Coronary artery (tissue), 2 donors: ENCODE measurements around the gene CNN2.

Source experiments
- DNase-seq: peaks from one replicate; pipeline ENCODE4 v3.0.0-alpha.2; 2017; ENCODE audit warnings: low spot score
- H3K27ac ChIP-seq, 2 donors: fragments of 200-600 bp; sonication (generic); one replicate each; pipeline ENCODE4 v1.5.1; 2016 to 2019
- H3K4me3 ChIP-seq: fragments of 200-600 bp; sonication (generic); 2 replicates; pipeline ENCODE4 v1.5.1; 2016; ENCODE audit warnings: mild to moderate bottlenecking, moderate library complexity
- TF ChIP-seq, protein P1 (sequence below): fragments of 200-600 bp; sonication (generic); IDR thresholded peaks from one replicate; pipeline ENCODE4 v1.5.1; 2019; ENCODE audit warnings: antibody characterized with exemption

Gene CNN2

DNA sequence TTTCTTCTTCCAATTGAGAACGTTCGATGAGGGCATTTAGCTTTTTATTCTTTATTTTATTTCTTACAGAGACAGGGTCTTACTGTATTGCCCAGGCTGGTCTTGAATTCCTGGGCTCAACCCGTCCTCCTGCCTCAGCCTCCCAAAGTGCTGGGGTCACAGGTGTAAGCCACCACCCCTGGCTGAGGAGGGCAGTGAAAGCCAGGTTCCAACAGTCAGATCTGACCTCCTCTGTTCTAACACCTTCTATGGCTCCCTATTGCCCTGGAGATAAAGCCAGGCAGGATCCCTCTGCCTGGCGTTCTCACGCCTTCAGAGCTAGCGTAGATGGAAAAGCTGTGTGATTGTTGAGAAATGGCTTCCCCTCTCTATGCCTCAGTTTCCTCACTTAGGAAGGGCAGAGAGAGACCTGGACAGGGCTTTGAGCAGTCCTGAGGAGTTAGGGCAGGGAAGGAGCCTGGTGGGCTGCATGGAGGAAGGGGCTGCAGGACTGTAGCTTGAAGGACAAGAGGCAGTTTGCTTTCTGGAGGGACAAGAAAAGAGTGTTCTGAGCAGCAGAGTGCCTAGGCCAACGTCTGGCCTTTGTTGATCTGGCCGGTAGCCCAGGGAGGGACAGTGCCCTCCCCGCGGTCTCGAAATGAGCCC lies 46.1 kb downstream of the CNN2 start:
- Histone ChIP-seq H3K27ac (no peak overlapping the region), H3K4me3 (no peak overlapping the region)
- no peak for DNase-seq
- TF ChIP-seq, protein P1, sequence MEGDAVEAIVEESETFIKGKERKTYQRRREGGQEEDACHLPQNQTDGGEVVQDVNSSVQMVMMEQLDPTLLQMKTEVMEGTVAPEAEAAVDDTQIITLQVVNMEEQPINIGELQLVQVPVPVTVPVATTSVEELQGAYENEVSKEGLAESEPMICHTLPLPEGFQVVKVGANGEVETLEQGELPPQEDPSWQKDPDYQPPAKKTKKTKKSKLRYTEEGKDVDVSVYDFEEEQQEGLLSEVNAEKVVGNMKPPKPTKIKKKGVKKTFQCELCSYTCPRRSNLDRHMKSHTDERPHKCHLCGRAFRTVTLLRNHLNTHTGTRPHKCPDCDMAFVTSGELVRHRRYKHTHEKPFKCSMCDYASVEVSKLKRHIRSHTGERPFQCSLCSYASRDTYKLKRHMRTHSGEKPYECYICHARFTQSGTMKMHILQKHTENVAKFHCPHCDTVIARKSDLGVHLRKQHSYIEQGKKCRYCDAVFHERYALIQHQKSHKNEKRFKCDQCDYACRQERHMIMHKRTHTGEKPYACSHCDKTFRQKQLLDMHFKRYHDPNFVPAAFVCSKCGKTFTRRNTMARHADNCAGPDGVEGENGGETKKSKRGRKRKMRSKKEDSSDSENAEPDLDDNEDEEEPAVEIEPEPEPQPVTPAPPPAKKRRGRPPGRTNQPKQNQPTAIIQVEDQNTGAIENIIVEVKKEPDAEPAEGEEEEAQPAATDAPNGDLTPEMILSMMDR: no peak

GRCh38 chr19:1073063-1073955 lies 46.9 kb downstream of the CNN2 start:
- Histone ChIP-seq H3K27ac (no peak overlapping the region), H3K4me3 (no peak overlapping the region)
- no peak for DNase-seq
- TF ChIP-seq, protein P1: no peak

- Histone ChIP-seq H3K27ac (peak overlapping the region in 1 of 2 donors; percentile 16), H3K4me3 (peak overlapping the region; percentile 45)
- no peak for DNase-seq
- TF ChIP-seq, protein P1: no peak
These were observed 47.6 kb downstream of the CNN2 start for GRCh38 chr19:1073956-1074517.

- TF ChIP-seq, protein P1: no peak
- H3K27ac ChIP-seq: peak overlapping the region in 1 of 2 donors; percentile 16
- no peak for DNase-seq
- peak overlapping the region; percentile 45 for H3K4me3 ChIP-seq
These were observed 48.3 kb downstream of the CNN2 start for GRCh38 chr19:1074544-1075283.

- Histone ChIP-seq H3K4me3 (no peak overlapping the region), H3K27ac (no peak overlapping the region)
- no peak for DNase-seq
- TF ChIP-seq, protein P1: no peak
These were observed 49.6 kb downstream of the CNN2 start for GRCh38 chr19:1076046-1076386.

DNA sequence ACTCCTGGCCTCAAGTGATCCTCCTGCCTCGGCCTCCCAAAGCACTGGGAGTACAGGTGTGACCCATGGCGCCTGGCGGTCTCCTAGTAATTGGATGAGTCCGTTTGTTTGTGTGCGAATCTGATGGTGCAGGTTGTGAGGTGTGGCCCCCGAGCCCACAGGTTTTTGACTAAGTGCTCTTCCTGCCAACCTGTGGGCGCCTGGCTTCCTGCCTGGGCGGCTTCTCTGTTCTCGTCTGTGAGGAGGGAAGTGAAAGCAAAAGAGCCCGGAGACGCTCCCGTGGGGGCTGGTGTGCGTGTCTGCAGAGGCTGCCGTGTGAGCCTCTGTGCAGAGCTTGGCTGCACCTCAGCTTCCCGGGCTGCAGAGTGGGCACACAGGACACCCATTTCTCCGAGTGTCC lies 50.5 kb downstream of the CNN2 start:
- DNase-seq: no peak
- TF ChIP-seq, protein P1: no peak
- Histone ChIP-seq H3K4me3 (no peak overlapping the region), H3K27ac (no peak overlapping the region)
